ENCODE measurements around the gene MYL10. TPM values are rescaled to one million over a fixed set of nuclear protein-coding genes. Genes with fewer than 3 reads are reported as not detected.
A peak's percentile ranks its signal among the peaks of the same experiment; 100 is the strongest.

Gene MYL10
- total and polyA plus RNA-seq, 2 experiments from 2014 or later = 1.3 TPM; not detected in 1

GRCh38 chr7:101625031-101625791 is 3.9 kb downstream of the MYL10 start:
- Histone ChIP-seq H3K27ac (ENCODE audit: low read depth) (no peak overlapping the region), H3K4me2 (peak overlapping the region; percentile 70), H3K9me2 (ENCODE audit: insufficient read depth) (no peaks in the 10 kb centered on the region), H3F3A (replicated peaks; ENCODE audit: low read depth) (no peaks in the 10 kb centered on the region), H3K79me2 (replicated peaks; ENCODE audit: insufficient read depth) (no peaks in the 10 kb centered on the region), H3K4me1 (ENCODE audit: insufficient read depth) (peaks cover 14% of the 10 kb centered on the region; the same call in 1 of the 2 replicates), H4K20me1 (replicated peaks; ENCODE audit: insufficient read depth) (no peaks in the 10 kb centered on the region), H3K36me3 (ENCODE audit: insufficient read depth) (no peaks in the 10 kb centered on the region), H2AFZ (peak overlapping the region; percentile 80), H3K4me3 (0 out of 2 replicates have a peak overlapping the region, but pooled peaks have one; percentile 35), H3K27me3 (ENCODE audit: insufficient read depth) (no peaks in the 10 kb centered on the region)
- Mint-ChIP-seq H3K27ac (peak overlapping the region; percentile 62; the same call in 1 of the 2 replicates), H3K4me3 (peak overlapping the region; percentile 3; the same call in 1 of the 3 replicates), H3K27me3 (ENCODE audit: insufficient read depth, low read depth, poor library complexity) (peaks cover 10% of the 10 kb centered on the region), H3K9me3 (no peaks in the 10 kb centered on the region; the same call in 2 of the 3 replicates), H3K36me3 (ENCODE audit: low read depth) (no peaks in the 10 kb centered on the region), H3K4me1 (peaks cover 24% of the 10 kb centered on the region)
- ATAC-seq (peak; percentile 44), DNase-seq (ENCODE audit: low spot score) (peak; percentile 67)
- TF ChIP-seq REST (IDR thresholded peaks at IDR 0.05; ENCODE audit: unreplicated experiment) = no peak
- no peak for TF ChIP-seq STAT1 (IDR thresholded peaks at IDR 0.05; ENCODE audit: unreplicated experiment)
- TF ChIP-seq CTCF (conservative IDR thresholded peaks at IDR 0.05; ENCODE audit: low read depth in 2 of 2) = peak; percentile 45 to 46
- no peak for TF ChIP-seq ETS1 (IDR thresholded peaks at IDR 0.05)
- TF ChIP-seq EZH2 (IDR thresholded peaks at IDR 0.05; ENCODE audit: low read depth, unreplicated experiment) = no peak
- no peak for TF ChIP-seq JUNB (IDR thresholded peaks at IDR 0.05; ENCODE audit: unreplicated experiment)
- no peak for TF ChIP-seq ZNF114 (CRISPR knock-in tag; IDR thresholded peaks at IDR 0.05)

Data from GM23338 (cell line).